GM12873 (cell line): Measurements from ENCODE around the gene SH2D4B.

Experiments used
- CTCF ChIP-seq: IDR thresholded peaks from 2 replicates; pipeline ENCODE4 v1.5.1; 2012; ENCODE audit warnings: low read depth, mild to moderate bottlenecking, moderate library complexity, low read length, control low read depth; ENCODE audit not compliant: insufficient read depth; ENCODE audit errors: missing control alignments

SH2D4B gene

GRCh38 chr10:80516506-80517075, 21.1 kb upstream of the SH2D4B start:
- TF ChIP-seq CTCF, result no peak

GRCh38 chr10:80517416-80518142, 20.1 kb upstream of the SH2D4B start:
- TF ChIP-seq CTCF, result no peak

GRCh38 chr10:80518143-80518806, 19.4 kb upstream of the SH2D4B start:
- no peak for TF ChIP-seq CTCF

GRCh38 chr10:80518807-80519360, 18.8 kb upstream of the SH2D4B start:
- TF ChIP-seq CTCF, result no peak

GRCh38 chr10:80519936-80520650, 17.6 kb upstream of the SH2D4B start:
- TF ChIP-seq CTCF, result no peak

GRCh38 chr10:80520661-80521470, 16.8 kb upstream of the SH2D4B start:
- TF ChIP-seq CTCF, result no peak
